Erythroblast (primary cell): ENCODE data around the gene ADGRE2.
"Not testable (repeated sequence)": the region's sequence is repeated elsewhere in the genome, so short reads cannot be mapped to it uniquely, and the experiment has no call there.

Source experiments
- DNase-seq, 2 experiments: peaks; one replicate each; lab custom pipeline; 2025; lab: John Stamatoyannopoulos, UW
- GATA1 ChIP-seq: IDR thresholded peaks from 2 replicates; pipeline ENCODE4 v1.6.1; 2011; ENCODE audit warnings: low read depth, mild to moderate bottlenecking, control low read depth, low read length, moderate library complexity
- POLR2A ChIP-seq: IDR thresholded peaks from 2 replicates; pipeline ENCODE4 v1.6.1; 2011; ENCODE audit warnings: mild to moderate bottlenecking, low read length

ADGRE2 gene

GRCh38 chr19:14778110-14778845, at the start of gene ADGRE2:
Gene ADGRE2, minus strand, starts transcription at chr19:14778560. Its CDS starts 1,804 bp downstream, at chr19:14776756.
- not testable (repeated sequence) for DNase-seq

- TF ChIP-seq POLR2A (no peak), GATA1 (no peak)
- no peak for DNase-seq
Measured at GRCh38 chr19:14826006-14826405, 47.6 kb upstream of the ADGRE2 start.

GRCh38 chr19:14821937-14822336, 43.6 kb upstream of the ADGRE2 start:
- no peak for TF ChIP-seq GATA1
- no peak for TF ChIP-seq POLR2A

GRCh38 chr19:14818588-14818987, 40.2 kb upstream of the ADGRE2 start:
- no peak for DNase-seq
- TF ChIP-seq POLR2A (no peak), GATA1 (no peak)

More at GRCh38 chr19:14821937-14822336, 43.6 kb upstream of the ADGRE2 start:
- DNase-seq = no peak

- DNase-seq = no peak
- no peak for TF ChIP-seq GATA1
- TF ChIP-seq POLR2A = no peak
Measured at GRCh38 chr19:14817052-14817451, 38.7 kb upstream of the ADGRE2 start.

- TF ChIP-seq POLR2A (no peak), GATA1 (no peak)
- DNase-seq = no peak
Measured at GRCh38 chr19:14814982-14815652, 36.8 kb upstream of the ADGRE2 start.

- no peak for TF ChIP-seq GATA1
- no peak for TF ChIP-seq POLR2A
Measured at GRCh38 chr19:14809272-14810057, 31.1 kb upstream of the ADGRE2 start.

GRCh38 chr19:14804765-14805164, 26.4 kb upstream of the ADGRE2 start:
- DNase-seq = no peak
- TF ChIP-seq POLR2A = no peak
- no peak for TF ChIP-seq GATA1

More at GRCh38 chr19:14809272-14810057, 31.1 kb upstream of the ADGRE2 start:
- DNase-seq = no peak

- no peak for DNase-seq
- TF ChIP-seq GATA1 (no peak), POLR2A (no peak)
Measured at GRCh38 chr19:14798760-14799159, 20.4 kb upstream of the ADGRE2 start.

GRCh38 chr19:14796021-14796420, 17.7 kb upstream of the ADGRE2 start:
- TF ChIP-seq GATA1 (no peak), POLR2A (no peak)
- DNase-seq = no peak

- no peak for TF ChIP-seq GATA1
- no peak for TF ChIP-seq POLR2A
- peak; percentile 36 to 44 for DNase-seq
Measured at GRCh38 chr19:14795078-14795721, 16.8 kb upstream of the ADGRE2 start.

- not testable (repeated sequence) for DNase-seq
Measured at GRCh38 chr19:14792250-14792649, 13.9 kb upstream of the ADGRE2 start.

- TF ChIP-seq GATA1 (no peak), POLR2A (no peak)
- DNase-seq = peak; percentile 45 to 51
Measured at GRCh38 chr19:14786421-14786851, 8.1 kb upstream of the ADGRE2 start.
